GM23248 (cell line): ENCODE measurements around the gene FBN1. TPM values are rescaled to one million over a fixed set of nuclear protein-coding genes. Genes with fewer than 3 reads are reported as not detected.

Experiments
- DNase-seq: peaks from one replicate; pipeline ENCODE4 v3.0.0-alpha.2; 2015
- H2AFZ ChIP-seq: fragments of 200-600 bp; sonication (generic); 2 replicates; pipeline ENCODE4 v1.6.1; 2016; ENCODE audit warnings: antibody characterized with exemption
- H3F3A ChIP-seq: fragments of 200-600 bp; sonication (generic); 2 replicates; pipeline ENCODE4 v1.6.1; 2016; ENCODE audit warnings: mild to moderate bottlenecking, antibody characterized with exemption, mixed run types; ENCODE audit not compliant: insufficient read depth
- H3K27ac ChIP-seq: fragments of 200-600 bp; sonication (generic); 2 replicates; pipeline ENCODE4 v1.5.1; 2016; ENCODE audit warnings: mild to moderate bottlenecking
- H3K27me3 ChIP-seq: fragments of 200-600 bp; sonication (generic); replicated peaks from 2 replicates; pipeline ENCODE4 v1.6.1; 2016; ENCODE audit warnings: mild to moderate bottlenecking; ENCODE audit not compliant: insufficient read depth
- H3K36me3 ChIP-seq: fragments of 200-600 bp; sonication (generic); 2 replicates; pipeline ENCODE4 v1.6.1; 2016; ENCODE audit warnings: low read depth, mild to moderate bottlenecking
- H3K4me1 ChIP-seq: fragments of 200-600 bp; sonication (generic); 2 replicates; pipeline ENCODE4 v1.6.1; 2016; ENCODE audit warnings: mild to moderate bottlenecking; ENCODE audit not compliant: insufficient read depth
- H3K4me2 ChIP-seq: fragments of 200-600 bp; sonication (generic); one replicate; pipeline ENCODE4 v1.6.1; 2016; ENCODE audit warnings: mild to moderate bottlenecking; ENCODE audit not compliant: unreplicated experiment
- H3K4me3 ChIP-seq: fragments of 200-600 bp; sonication (generic); 2 replicates; pipeline ENCODE4 v1.5.1; 2016; ENCODE audit warnings: mild to moderate bottlenecking
- H3K79me2 ChIP-seq: fragments of 200-600 bp; sonication (generic); 2 replicates; pipeline ENCODE4 v1.6.1; 2016; ENCODE audit warnings: mild to moderate bottlenecking; ENCODE audit not compliant: insufficient read depth
- H3K9ac ChIP-seq: fragments of 200-600 bp; sonication (generic); 2 replicates; pipeline ENCODE4 v1.6.1; 2016; ENCODE audit warnings: mild to moderate bottlenecking
- H3K9me2 ChIP-seq: fragments of 200-600 bp; sonication (generic); 2 replicates; pipeline ENCODE4 v1.6.1; 2016; ENCODE audit warnings: mixed run types, mild to moderate bottlenecking, moderate library complexity; ENCODE audit not compliant: insufficient read depth
- H3K9me3 ChIP-seq: fragments of 200-600 bp; sonication (generic); one replicate; pipeline ENCODE4 v1.6.1; 2017; ENCODE audit warnings: low read depth
- H4K20me1 ChIP-seq: fragments of 200-600 bp; sonication (generic); 2 replicates; pipeline ENCODE4 v1.6.0; 2016; ENCODE audit not compliant: insufficient read depth
- EZH2 ChIP-seq: fragments of 200-600 bp; sonication (generic); IDR thresholded peaks from 2 replicates; pipeline ENCODE4 v1.6.1; 2018; ENCODE audit warnings: antibody characterized with exemption, mild to moderate bottlenecking; ENCODE audit not compliant: insufficient read depth, poor library complexity, severe bottlenecking
- EZH2phosphoT487 ChIP-seq: fragments of 200-600 bp; sonication (generic); IDR thresholded peaks from 2 replicates; pipeline ENCODE4 v1.6.1; 2018; ENCODE audit warnings: antibody characterized with exemption, moderate library complexity, mild to moderate bottlenecking, low read depth; ENCODE audit not compliant: insufficient read depth
- WGBS, 2 experiments: methylation state at CpG; one replicate each; pipeline ENCODE4 v1.1.6; 2015 to 2017; ENCODE audit warnings: low lambda C conversion rate in 2 of 2, low coverage in 1 of 2; ENCODE audit errors: missing lambda C conversion rate in 2 of 2; 5-methylcytosine and 5-hydroxymethylcytosine counted together
- in situ Hi-C: fragments of 300-500 bp; cut with MboI; formaldehyde crosslinking; loops from 2 replicates; pipeline ENCODE4 v1.15.0; 2020
- polyA plus RNA-seq: library from polyadenylated mRNA; unstranded; fragments of >200 nt; fragmentation: Nextera tagmentation; extraction: Ambion mirVana; gene quantifications from 2 replicates; pipeline ENCODE4 v1.2.1, GENCODE V29; 2016
- total RNA-seq: library from RNA; depleted of rRNA; stranded (reverse); fragments of >200 nt; shearing (Covaris generic); gene quantifications from 2 replicates; pipeline ENCODE4 v1.2.3, GENCODE V29; 2014

The FBN1 gene
- total and polyA plus RNA-seq, 2 experiments from 2014 or later: 374 to 1,478 TPM

DNA sequence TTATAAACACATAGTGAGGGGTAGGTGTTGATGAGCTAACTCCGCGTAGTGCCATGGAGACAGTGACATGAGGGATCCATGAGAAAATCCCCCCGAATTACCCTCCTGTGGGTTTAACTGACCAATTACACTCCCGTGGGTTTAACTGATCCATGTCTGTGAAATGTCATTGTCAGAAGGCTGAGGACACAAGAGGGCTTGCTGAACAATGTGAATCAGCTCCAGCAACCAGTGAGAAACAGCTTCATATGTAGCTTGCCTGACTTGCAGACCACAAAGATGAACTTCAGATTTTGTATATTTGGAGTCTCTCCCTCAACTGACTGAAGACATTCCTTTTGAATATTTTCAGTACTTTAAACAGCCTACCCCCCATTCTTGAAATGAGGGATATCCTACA lies 144.9 kb downstream of the FBN1 start:
- H4K20me1 ChIP-seq: no peaks in the 10 kb centered on the region
- peaks cover 80% of the 10 kb centered on the region for H3K79me2 ChIP-seq
- in situ Hi-C loops: no loop called here
- no peak overlapping the region for H3K4me3 ChIP-seq
- peaks cover 98% of the 10 kb centered on the region for H3F3A ChIP-seq
- no peaks in the 10 kb centered on the region for H3K9me2 ChIP-seq
- no peak overlapping the region for H3K4me2 ChIP-seq
- TF ChIP-seq EZH2: no peak
- TF ChIP-seq EZH2phosphoT487: no peak
- no peaks in the 10 kb centered on the region for H3K9me3 ChIP-seq
- H3K9ac ChIP-seq: peak overlapping the region; percentile 16; the same call in 1 of the 2 replicates
- H3K36me3 ChIP-seq: peaks cover 100% of the 10 kb centered on the region
- H3K4me1 ChIP-seq: peaks cover 35% of the 10 kb centered on the region
- no peaks in the 10 kb centered on the region for H3K27me3 ChIP-seq
- H2AFZ ChIP-seq: no peak overlapping the region
- peak overlapping the region; percentile 37 for H3K27ac ChIP-seq
- WGBS, 2 experiments: 75 to 81% methylated on average over 4 of the region's 4 CpGs
- DNase-seq: peak; percentile 47

DNA sequence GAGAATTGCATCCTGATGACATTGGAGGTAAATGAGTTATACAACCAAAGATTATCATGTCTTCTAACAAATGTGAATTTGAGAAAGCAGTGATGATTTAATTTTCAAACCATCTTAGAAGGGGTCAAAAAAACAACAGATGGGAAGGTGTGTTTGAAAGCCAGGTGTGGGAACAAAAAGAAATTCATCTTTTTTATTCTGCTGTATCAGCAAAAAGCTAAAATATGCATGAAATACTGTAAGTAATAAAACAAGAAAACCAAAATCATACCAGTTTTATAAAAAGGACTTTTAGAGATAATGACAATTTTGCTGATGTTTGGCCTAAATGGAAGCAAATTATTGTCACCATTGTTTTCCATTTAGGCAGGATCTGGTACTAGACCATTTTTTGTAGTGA lies 145.5 kb downstream of the FBN1 start:
- TF ChIP-seq EZH2phosphoT487 (no peak), EZH2 (no peak)
- Histone ChIP-seq H3K9me3 (no peaks in the 10 kb centered on the region), H3F3A (peaks cover 98% of the 10 kb centered on the region), H3K36me3 (peaks cover 100% of the 10 kb centered on the region), H3K27me3 (no peaks in the 10 kb centered on the region), H3K4me3 (no peak overlapping the region), H4K20me1 (no peaks in the 10 kb centered on the region), H3K4me2 (no peak overlapping the region), H2AFZ (no peak overlapping the region), H3K27ac (peak overlapping the region; percentile 37), H3K9me2 (no peaks in the 10 kb centered on the region), H3K79me2 (peaks cover 77% of the 10 kb centered on the region), H3K9ac (peak overlapping the region; percentile 16; the same call in 1 of the 2 replicates), H3K4me1 (peaks cover 41% of the 10 kb centered on the region)
- no peak for DNase-seq
- in situ Hi-C loops: no loop called here

GRCh38 chr15:48498828-48499227 lies 146.7 kb downstream of the FBN1 start:
- H3K79me2 ChIP-seq: peaks cover 71% of the 10 kb centered on the region
- H3K4me3 ChIP-seq: no peak overlapping the region
- H3K9me2 ChIP-seq: no peaks in the 10 kb centered on the region
- H3K9ac ChIP-seq: no peak overlapping the region
- peaks cover 98% of the 10 kb centered on the region for H3F3A ChIP-seq
- DNase-seq: no peak
- TF ChIP-seq EZH2 (no peak), EZH2phosphoT487 (no peak)
- no peaks in the 10 kb centered on the region for H4K20me1 ChIP-seq
- in situ Hi-C loops: no loop called here
- H3K27ac ChIP-seq: peak overlapping the region; percentile 37
- no peak overlapping the region for H3K4me2 ChIP-seq
- H3K27me3 ChIP-seq: no peaks in the 10 kb centered on the region
- 89 to 91% methylated on average over 3 of the region's 3 CpGs for whole genome bisulfite sequencing, 2 experiments
- peaks cover 100% of the 10 kb centered on the region for H3K36me3 ChIP-seq
- peaks cover 53% of the 10 kb centered on the region for H3K4me1 ChIP-seq
- no peaks in the 10 kb centered on the region for H3K9me3 ChIP-seq
- no peak overlapping the region for H2AFZ ChIP-seq

DNA sequence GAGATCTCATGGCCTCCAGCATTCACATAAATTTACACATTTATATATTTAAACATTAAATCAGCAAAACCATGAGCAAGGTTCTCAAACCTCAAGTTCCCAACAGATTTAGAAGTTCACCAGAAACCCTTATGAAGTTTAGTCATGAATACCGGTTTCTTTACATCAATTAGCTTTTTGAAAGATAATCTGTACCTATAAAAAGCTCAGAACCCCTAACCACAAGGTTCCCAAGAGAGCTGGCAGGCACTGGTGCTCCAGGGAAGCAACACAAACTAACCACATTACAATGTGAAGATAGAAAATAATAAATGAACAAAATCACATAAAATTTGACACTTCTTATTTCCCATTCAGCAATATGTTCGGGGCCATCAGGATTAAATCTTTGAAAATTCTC lies 150.9 kb downstream of the FBN1 start:
- DNase-seq: peak; percentile 45

GRCh38 chr15:48493763-48494225 lies 151.7 kb downstream of the FBN1 start:
- Histone ChIP-seq H3K4me3 (peak overlapping the region; percentile 31), H3K36me3 (peaks cover 92% of the 10 kb centered on the region), H2AFZ (no peak overlapping the region), H3K4me1 (peaks cover 48% of the 10 kb centered on the region), H3K9me3 (no peaks in the 10 kb centered on the region), H3F3A (peaks cover 93% of the 10 kb centered on the region), H3K4me2 (peak overlapping the region; percentile 72), H3K9me2 (no peaks in the 10 kb centered on the region), H3K27ac (peak overlapping the region; percentile 95), H3K27me3 (no peaks in the 10 kb centered on the region), H3K79me2 (peaks cover 64% of the 10 kb centered on the region), H4K20me1 (no peaks in the 10 kb centered on the region), H3K9ac (peak overlapping the region; percentile 78)
- no peak for DNase-seq
- TF ChIP-seq EZH2phosphoT487: no peak
- TF ChIP-seq EZH2: no peak
- WGBS, 2 experiments: 2% methylated on average over 4 of the region's 4 CpGs
- in situ Hi-C loops: no loop called here

More for the DNA sequence above, 150.9 kb downstream of the FBN1 start:
- TF ChIP-seq EZH2 (no peak), EZH2phosphoT487 (no peak)
- peak overlapping the region; percentile 31; the same call in 1 of the 2 replicates for H3K4me3 ChIP-seq
- no peak overlapping the region for H2AFZ ChIP-seq
- H3K27me3 ChIP-seq: no peaks in the 10 kb centered on the region
- H3K9me2 ChIP-seq: no peaks in the 10 kb centered on the region
- peaks cover 96% of the 10 kb centered on the region for H3F3A ChIP-seq
- H3K79me2 ChIP-seq: peaks cover 65% of the 10 kb centered on the region
- peaks cover 92% of the 10 kb centered on the region for H3K36me3 ChIP-seq
- H3K9me3 ChIP-seq: no peaks in the 10 kb centered on the region
- in situ Hi-C loops: no loop called here
- no peaks in the 10 kb centered on the region for H4K20me1 ChIP-seq
- H3K27ac ChIP-seq: peak overlapping the region; percentile 95
- WGBS, 2 experiments: 47 to 48% methylated on average over 2 of the region's 2 CpGs
- peak overlapping the region; percentile 72 for H3K4me2 ChIP-seq
- H3K9ac ChIP-seq: peak overlapping the region; percentile 78
- peaks cover 49% of the 10 kb centered on the region for H3K4me1 ChIP-seq
